IPS-NIHi7 (cell line): ENCODE measurements around the gene CFAP251.
"Not testable (repeated sequence)": the region's sequence is repeated elsewhere in the genome, so short reads cannot be mapped to it uniquely, and the experiment has no call there.

Experiments
- DNase-seq: peaks from one replicate; pipeline ENCODE4 v3.0.0; 2012; ENCODE audit warnings: mixed read lengths; ENCODE audit errors: extremely low spot score

The CFAP251 gene

GRCh38 chr12:121974026-121974985 is 55.9 kb downstream of the CFAP251 start:
- DNase-seq = no peak

GRCh38 chr12:121975021-121975420 is 56.6 kb downstream of the CFAP251 start:
- DNase-seq = no peak

GRCh38 chr12:121976950-121977349 is 58.6 kb downstream of the CFAP251 start:
- DNase-seq = no peak

- no peak for DNase-seq
Measured at GRCh38 chr12:121980191-121980891, 61.9 kb downstream of the CFAP251 start.

GRCh38 chr12:121980892-121981272 is 62.5 kb downstream of the CFAP251 start:
- no peak for DNase-seq

GRCh38 chr12:121981456-121981855 is 63.1 kb downstream of the CFAP251 start:
- no peak for DNase-seq

- DNase-seq = no peak
Measured at GRCh38 chr12:121982950-121983349, 64.6 kb downstream of the CFAP251 start.

GRCh38 chr12:121983536-121984210 is 65.3 kb downstream of the CFAP251 start:
- no peak for DNase-seq

- no peak for DNase-seq
Measured at GRCh38 chr12:121986489-121987245, 68.3 kb downstream of the CFAP251 start.

GRCh38 chr12:121988519-121988918 is 70.1 kb downstream of the CFAP251 start:
- not testable (repeated sequence) for DNase-seq

- DNase-seq = no peak
Measured at GRCh38 chr12:121989276-121990113, 71.1 kb downstream of the CFAP251 start.

- no peak for DNase-seq
Measured at GRCh38 chr12:121990114-121990647, 71.8 kb downstream of the CFAP251 start.

- DNase-seq = no peak
Measured at GRCh38 chr12:121990692-121991603, 72.6 kb downstream of the CFAP251 start.

GRCh38 chr12:121992059-121992879 is 73.9 kb downstream of the CFAP251 start:
- DNase-seq = no peak

GRCh38 chr12:121996050-121996944 is 77.9 kb downstream of the CFAP251 start:
- no peak for DNase-seq

GRCh38 chr12:121996945-121997612 is 78.7 kb downstream of the CFAP251 start:
- no peak for DNase-seq
